ENCODE measurements around the gene CHI3L1.

Gene CHI3L1

DNA sequence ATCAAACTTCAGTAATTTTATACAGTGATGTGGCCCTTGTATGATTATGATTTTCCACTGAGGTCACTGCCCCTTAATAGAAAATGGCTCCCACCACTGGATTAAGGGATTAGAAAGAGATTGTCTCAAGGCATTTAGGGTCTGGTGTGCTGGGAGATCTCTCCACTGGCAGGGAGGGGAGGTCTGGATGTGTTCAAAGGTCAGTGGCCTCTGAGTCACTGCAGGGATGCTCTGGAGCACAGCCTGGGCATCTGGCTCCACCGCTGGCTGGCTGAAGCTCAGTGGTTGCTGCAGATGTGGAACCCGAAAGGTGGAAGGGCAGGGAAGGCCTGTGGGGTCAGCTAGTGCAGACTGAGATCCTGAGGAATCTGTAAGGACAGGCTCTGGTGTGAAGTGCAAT is 18.3 kb upstream of the CHI3L1 start:
- no peak for DNase-seq

DNA sequence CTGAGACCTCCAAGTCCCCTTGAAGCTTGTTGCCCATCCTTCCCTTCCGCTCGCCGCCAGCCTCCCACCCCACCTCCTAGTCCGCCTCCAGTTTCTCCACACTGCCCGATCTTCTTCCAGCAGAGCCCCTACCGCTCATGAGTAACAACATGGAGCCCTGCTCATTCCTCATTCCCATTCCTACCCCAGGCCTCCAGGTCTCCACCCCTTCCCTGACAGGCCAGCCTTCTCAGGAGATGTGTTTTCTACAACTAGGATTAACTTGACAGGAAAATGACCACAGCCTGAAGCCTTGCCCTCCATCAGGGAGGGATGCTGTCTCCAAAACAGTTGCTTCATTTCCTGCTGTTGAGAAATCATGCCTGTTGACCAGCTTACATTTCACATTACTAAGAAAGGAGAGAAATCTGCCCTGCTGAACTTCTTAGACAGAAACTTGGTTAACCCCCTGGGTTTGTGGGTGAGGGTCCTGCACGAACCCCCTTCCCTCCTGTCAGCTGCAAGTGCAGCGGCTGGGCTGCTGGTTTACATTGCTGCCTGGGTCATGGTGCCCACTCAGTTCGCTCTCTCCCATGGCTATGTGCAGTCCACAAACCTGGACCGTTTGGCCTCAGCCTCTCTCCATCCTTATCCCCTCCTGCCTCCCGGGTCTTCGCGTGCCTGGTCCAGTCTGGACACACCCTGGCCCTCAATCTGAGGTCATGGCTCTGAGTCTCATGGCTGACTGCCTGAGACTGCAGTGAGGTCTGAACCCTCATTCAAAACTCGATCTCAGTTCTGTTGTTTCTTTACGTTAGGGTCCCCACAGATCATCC is 16.1 kb upstream of the CHI3L1 start:
- no peak for DNase-seq

DNA sequence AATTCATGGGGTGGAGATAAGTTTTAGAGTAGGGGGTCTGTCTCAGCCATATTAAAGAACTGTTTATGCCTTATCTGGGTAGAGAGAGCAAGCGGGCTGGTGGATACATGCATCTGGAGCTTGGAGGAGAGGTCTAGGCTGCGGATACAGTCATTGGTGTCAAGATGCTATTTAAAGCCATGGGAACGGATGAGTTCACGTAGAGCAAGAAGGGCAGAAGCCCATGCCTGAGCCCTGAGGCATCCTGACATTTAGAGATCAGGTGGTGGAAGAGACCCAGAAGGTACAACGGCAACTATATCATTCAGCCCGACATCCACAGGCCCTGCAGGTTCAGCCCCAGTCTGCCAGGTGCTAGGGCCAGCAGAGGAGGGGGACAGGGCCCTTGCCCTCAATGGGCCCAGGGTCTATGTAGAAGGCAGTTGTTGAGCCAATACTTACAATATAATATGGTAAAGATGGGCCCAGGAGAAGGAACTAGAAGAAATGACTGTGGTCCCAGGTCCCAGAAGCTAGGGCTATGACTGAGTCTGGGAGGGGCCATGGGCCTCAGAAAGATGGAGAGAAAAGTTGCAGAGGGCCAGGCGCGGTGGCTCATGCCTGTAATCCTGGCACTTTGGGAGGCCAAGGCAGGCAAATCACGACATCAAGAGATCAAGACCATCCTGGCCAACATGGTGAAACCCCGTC is 15.2 kb upstream of the CHI3L1 start:
- no peak for DNase-seq

DNA sequence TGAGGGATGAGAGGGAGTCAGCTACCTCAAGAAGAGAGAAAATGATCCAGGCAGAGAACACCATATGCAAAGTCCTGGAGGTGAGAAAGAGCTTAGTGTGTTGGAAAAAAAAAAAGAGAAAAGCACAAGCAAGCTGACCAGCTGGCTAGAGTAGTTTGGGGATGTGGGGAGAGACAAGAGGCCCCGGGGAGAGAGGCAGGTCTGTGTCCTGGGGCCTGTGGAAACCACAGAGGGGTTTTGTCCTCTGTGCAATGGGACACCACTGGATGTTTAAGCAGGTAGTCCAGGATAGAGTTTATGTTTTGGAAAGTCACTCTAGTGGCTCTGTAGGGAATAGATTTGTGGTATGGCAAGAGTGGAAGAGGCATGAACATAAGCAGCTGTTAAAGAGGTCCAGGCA is 14.4 kb upstream of the CHI3L1 start:
- DNase-seq, result no peak

DNA sequence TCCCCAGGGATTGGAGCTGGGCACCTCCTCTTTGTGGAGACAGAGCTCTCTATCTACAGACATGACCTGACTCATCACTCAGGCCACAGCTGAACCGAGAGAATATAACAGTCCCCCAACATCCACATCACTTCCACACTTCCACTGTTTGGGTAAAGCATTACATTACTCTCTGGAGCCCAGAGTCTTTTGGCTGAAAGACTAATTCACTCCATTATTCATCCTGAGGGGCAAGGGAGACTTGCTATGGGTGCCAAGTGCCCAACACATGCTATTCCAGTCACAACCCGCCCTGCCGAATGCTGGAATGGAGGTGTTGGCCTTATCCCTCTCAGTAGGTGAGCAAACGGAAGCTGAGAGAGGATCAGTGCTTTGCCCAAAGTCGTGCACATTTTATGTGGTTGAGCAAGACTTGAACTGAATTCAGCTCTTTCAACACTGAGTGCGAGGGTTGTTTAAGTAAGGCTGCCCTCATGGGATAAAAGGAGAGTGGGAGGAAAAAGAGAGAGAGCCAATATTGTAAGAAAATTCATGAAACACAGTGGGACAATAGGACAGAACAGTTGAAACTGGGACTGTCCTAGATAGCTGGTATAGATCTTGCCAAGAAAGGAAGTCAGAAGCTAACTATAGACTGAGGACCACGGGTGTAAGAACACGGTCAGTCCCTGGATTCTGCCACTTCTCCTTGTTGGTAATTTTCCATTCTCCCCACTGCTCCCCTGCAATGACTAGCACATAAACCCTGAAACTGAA is 13.5 kb upstream of the CHI3L1 start:
- DNase-seq, result no peak

DNA sequence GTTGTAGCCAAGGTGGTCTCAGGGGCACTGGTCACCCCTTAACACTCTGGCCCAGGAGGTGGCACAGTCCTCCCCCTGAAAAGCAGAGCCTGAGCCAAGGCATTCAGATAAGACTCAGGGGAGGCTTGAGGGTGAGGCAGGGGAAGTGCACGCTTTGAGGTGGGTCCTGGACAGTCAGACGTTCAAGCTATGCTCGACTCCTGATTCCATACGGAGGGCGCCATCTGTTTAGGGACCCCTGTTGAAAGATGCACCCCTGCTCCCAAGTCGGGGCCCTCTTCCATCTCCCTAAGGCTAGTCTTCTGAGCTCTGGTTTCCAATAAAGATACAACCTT is 12.9 kb upstream of the CHI3L1 start:
- DNase-seq, result no peak

DNA sequence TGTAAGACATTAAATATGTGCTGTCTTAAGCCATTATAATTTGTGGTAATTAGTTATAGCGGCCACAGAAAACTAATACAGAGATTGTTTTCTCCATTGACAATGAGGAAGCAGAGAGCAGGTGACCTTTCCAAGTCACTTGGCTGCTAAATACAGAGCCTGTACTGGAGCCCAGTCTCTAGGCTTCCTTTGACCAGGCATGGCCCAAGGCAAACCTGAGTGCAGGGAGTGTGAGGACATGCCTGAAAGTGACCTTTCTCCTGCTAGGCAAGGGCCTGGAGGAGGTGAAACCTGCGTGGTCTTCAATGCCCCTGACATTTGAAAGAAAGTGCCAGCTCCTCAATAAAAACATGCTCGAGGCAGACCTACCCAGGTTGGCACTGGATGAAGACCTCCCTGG is 12.5 kb upstream of the CHI3L1 start:
- no peak for DNase-seq

DNA sequence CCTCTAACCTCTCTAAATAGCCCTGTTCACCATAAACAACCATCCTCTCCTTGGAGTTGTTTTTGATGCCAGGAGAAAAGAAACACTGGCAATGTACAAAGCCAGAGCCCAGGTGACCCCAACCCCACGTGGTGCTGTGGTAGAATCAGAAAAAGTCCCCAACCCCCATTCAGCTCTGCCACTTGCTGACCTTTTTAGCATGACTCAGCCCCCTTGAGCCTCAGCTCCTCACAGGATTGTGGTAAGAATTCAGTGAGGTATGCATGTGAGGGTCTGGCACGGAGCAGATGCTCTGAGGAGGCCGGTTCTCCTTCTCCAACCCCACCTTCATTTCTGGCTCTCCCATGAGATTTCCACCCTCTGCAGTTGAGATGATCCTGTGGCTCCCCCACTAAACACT is 11.1 kb upstream of the CHI3L1 start:
- DNase-seq, result no peak

DNA sequence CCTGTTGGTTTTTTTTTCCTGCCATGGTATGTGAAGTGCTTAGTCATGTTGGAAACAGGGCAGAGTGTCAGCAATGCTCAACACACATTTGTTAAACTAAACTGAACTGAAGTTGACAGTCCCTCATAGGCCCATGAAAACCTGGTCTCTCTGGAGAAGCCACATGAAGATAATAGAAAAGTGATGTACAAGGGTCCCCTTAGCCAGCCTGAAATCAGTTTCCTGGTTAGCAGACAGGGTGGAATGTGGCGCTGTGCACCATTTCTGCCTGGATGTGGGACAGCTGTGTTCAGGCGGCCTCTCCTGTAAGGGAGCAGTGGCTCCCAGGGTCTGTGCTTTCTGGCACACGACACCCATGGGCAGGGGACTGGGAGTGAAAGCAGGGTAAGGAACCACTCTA is 9.9 kb upstream of the CHI3L1 start:
- DNase-seq, result no peak

DNA sequence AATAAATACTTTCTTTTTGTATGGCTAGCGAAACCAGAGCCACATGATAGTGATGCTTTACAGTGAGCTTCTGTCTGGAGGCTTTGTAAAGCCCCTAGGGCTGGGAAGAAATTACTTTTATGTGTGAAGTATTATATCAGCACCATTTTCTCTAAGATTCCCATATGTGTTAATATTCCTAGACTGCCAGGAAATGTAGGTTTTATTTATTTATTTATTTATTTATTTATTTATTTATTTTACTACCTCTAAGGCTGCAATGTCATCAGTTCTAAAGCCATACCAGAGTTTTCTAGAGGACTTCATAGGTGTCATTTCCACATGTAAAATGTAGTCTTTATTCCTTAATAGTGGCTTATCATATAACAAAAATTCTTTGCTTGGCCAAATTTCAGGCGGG is 4.4 kb upstream of the CHI3L1 start:
- no peak for DNase-seq

DNA sequence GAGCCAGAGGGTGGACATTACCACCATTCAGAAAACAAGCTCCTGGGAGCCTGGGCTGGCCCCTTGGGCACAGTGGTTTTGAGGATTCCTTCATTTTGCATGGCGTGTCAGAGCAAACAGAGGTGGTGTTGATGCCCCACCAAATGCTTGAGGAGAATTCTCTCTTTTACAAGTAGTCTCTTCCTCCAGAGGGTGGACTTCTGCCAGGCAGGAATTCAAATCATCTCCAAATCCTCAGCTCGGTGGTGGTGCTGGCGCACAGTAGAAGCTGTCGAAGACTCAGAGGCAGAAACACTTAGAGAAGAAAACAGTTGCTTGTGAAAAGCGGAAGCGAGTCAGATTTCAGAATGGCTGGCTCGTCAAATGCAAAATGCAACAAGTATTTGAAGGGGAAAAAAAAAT is 3.4 kb upstream of the CHI3L1 start:
- no peak for DNase-seq

DNA sequence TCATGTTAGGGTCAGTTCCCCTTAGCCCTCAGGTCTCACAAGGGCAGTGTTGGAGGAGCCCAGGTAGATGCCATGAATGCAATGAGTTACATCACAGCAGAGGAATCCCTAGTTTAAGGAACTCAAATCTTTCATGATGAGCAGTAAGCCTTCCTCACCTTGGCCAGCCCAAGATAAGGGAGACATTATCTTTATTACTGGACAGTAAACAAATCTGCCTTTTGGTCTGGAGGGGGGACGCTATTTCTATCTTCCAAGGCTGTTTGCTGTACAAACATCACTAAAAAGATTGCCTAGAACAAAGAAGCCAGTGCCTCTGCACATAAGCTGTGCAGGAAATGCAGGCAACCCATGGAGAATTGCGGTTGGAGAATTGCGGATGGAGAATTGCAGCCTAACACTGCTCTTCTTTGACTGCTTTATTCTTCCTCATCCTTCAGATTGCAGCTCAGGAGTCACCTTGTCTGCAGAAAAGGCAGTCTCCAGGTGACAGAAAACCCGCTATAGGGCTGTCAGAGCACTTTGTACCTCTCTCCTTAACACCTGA is 2.3 kb upstream of the CHI3L1 start:
- no peak for DNase-seq

DNA sequence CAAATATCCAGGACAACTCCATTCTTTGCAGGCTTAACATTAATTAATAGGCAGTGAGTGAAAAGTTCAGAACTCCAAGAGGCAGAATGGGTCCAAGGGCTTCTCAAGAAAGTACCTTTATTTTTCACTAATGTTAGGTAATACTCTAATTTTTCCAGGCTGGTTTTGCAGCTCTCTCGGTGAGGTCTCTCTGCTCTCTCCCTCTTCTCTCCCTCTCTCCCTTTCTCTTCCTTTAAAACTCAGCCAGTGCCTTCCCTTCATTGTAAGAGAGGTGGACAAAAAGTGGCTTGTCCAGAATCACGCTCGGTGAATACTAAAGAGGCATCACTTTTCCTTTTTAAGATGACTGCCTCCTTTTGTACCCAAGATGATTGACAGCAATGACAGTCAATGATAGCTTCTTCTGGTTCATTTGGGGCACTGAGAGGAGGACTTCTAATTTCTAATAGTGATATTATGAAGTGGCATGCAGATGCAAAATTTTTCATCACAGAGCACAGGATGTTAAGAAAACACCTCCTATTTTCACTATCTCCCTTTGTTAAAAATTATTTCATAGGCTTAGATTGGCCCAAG is 1.3 kb upstream of the CHI3L1 start:
- DNase-seq, result no peak

DNA sequence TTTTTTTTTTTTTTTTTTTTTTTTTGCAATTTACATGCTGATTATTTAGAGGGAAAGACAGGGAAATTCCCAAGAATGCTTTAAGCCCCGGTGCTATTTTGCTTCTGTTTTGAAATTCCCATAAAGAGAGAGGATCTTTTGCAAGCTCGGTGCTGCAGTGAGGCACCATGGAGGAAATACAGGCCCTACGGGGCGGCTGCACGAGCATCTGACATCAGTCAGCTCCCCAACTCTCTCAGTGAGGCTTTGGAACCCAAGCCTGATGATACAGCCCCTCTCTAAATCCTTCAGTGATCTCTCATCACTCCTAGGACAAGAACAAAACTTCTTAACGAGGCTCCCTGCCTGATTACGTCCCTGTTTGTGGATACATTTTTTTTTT is 791 bp upstream of the CHI3L1 start:
- no peak for DNase-seq

DNA sequence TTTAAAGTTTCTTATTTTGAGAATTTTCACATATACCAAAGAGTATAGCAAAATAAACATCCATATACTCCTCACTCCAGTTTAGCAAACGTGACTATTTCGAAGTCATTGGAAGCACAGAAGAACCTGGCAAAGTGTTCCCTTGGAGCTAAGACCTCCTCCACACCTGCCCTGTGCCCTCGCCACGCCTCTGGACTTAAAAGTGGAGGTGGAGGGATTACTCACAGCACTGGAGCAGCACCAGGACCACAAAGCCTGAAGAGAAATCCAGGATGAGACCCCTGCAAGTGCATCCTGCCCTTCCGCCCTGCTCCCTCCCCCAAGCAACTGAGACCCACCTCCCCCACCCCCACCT is 436 bp downstream of the CHI3L1 start:
- DNase-seq, result no peak

DNA sequence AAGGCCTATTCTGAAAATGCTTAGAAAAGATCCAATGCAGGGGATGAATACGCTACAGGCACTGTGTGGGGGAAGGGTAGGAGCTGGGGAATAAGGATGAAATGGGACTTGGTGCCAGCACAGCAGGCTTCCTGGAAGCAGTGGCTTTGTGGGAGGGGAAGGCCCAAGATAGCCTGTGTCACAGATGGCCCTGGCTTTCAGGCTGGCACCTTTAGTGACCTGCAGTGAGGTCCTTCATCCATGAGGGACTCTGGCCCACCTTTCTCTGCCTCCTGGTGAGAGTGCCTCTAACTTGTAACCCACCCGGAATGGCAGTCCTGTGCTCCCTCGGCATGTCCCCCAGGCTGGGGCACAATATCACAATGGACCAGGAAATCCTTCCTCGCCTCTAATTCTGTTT is 919 bp downstream of the CHI3L1 start:
- DNase-seq, result no peak

DNA sequence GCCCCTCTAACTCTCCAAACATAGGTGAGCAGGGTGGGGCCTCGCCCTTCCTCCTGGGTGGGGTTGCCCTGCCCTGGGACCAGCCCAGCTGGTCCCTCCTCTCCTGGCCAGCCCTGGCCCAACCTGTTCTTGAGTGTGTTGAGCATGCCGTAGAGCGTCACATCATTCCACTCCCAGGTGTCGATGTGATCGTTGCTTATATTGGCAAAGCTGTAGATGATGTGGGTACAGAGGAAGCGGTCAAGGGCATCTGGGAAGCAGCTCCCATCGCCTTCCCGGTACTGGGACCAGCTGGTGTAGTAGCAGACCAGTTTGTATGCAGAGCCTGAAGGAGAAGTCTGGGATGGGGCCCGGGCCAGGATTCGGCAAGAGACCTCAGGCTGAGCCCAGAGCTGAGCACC is 1.4 kb downstream of the CHI3L1 start:
- no peak for DNase-seq

DNA sequence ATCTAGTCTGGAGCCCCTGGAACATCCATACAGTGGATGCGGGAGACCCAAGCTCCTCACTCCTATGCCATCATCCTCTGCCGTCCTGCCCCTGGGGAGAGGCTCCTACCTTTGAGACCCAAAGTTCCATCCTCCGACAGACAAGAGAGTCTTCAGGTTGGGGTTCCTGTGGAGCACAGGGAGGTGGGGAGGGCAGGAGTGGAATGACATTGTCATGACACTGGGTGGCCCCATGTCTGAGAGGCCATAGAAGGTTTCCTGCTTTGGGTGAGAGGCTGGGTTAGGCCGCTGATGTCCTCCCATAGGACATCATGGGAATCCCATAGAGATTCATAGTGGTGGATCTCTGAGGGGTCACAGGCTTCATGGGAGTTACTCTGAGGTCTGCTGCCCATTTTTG is 2.0 kb downstream of the CHI3L1 start:
- no peak for DNase-seq

DNA sequence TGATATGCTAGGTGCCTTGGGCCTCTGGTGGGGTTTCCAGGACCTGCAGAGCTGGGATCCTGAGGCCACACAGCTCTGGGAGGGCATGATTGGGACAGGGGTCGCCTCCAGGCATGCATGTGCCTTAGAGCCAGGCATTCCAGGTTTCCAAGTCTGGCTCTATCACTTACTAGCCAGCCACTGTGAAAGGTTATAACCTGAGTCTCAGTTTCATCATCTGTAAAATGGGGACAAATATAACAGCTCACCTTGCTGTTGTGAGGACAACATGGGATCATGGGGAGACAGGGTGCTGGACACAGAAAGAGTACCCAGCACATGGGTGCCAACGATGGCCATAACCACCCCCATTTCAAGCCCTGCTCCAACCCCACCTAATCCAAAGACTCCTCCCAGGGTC is 2.7 kb downstream of the CHI3L1 start:
- DNase-seq, result no peak

DNA sequence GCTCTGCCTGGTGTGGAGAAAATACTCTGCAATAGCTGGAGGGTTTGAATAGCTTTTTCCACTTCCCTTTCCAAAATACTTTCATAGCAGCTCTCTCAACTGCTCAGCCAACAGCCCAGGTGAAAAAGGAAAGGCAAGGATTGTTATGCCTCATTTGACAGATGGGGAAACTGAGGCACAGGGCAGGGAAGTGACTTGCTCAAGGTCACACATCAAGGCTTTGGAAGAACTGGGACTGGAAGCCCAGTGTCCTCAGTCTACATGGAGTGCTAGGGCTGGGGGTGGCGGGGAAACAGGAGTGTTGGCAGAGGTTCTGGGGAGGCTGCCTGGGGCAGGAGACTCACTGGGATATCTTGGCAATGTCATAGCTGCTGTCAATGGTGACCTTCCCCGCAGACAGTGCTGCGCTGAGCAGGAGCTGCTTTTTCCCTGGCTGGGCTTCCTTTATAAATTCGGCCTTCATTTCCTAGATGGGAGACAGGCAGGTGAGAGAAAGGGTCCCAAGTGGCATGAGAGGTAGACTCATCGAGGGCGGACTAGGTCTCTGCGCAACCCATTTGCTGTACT is 4.0 kb downstream of the CHI3L1 start:
- no peak for DNase-seq

DNA sequence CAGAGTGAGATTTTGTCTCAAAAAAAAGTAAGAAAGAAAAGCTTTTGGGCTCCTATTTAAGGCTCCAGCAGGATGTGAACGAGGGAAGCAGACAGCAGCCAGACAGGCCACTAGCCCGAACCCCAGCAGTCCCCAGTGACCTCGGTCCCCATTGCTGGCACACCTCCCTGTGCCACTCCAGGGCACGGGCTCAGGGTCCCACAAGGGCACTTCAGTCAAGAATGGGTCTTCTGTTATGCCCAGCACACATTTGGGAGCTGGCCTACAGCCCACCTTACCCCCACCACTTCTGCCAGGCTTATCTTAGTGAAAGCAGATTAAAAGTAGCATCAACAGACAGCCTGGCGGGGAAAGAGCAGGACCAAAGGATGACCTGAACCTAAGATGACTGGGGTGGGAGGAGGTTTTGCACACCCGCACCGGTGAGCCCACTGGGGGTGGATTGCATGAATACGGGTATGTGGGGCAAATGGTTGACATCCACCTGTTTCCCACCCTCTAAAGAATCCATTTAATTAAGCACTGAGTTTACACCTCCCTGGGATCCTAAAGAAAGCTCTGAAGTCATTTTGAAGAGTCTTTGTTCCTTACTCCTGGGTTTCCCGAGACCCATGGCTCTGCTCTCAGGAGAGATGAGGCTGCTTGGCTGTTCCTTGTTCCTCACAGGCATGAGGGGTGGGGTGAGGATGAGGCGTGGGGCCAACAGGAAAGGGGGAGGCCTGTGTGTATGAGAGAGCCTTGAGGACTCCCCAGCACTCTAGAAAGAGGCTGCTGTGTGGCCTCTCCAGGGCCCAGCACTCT is 4.7 kb downstream of the CHI3L1 start:
- no peak for DNase-seq

DNA sequence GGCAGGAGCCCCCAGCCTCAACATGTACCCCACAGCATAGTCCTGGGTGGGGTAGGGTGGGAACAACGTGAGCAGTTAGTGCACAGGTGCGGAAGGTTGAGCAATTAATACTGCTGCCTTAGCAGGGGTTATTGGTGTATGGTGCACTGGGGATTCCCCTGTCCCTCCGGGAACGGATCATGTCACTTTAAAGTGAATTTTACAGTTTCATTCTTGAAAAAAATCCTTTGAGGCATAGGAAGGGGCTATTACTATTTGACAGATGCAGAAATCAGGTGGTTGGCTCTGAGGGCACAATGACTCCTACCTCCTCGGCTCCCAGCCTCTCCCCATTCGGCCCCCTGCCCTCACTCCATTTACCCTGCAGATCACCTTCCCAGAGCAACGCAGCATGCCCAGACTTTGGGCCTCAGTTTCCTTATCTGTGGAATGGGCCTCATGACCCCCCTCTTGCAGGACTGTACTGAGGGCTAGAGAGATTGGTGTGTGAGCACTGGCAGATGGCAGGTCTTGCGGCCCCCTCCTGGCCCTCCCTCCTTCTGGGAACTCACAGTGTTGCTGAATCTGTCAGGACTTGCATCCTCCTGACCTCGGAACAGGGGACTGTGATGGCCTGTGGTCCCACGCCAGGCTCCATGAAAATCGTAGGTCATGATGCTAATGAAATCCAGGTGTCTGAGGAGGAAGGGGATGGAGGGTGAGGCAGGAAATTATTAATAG is 5.7 kb downstream of the CHI3L1 start:
- DNase-seq, result no peak
